ENCODE results near the gene ABCA13.
"Not testable (repeated sequence)": the region's sequence is repeated elsewhere in the genome, so short reads cannot be mapped to it uniquely, and the experiment has no call there.

The ABCA13 gene

GRCh38 chr7:48176356-48176893, 5.2 kb downstream of the ABCA13 start:
- DNase-seq (ENCODE audit: low spot score), result no peak

GRCh38 chr7:48177271-48177670, 6.0 kb downstream of the ABCA13 start:
- no peak for DNase-seq (ENCODE audit: low spot score)

GRCh38 chr7:48179496-48180030, 8.3 kb downstream of the ABCA13 start:
- DNase-seq (ENCODE audit: low spot score), result no peak

GRCh38 chr7:48180981-48181380, 9.7 kb downstream of the ABCA13 start:
- no peak for DNase-seq (ENCODE audit: low spot score)

GRCh38 chr7:48182718-48183369, 11.6 kb downstream of the ABCA13 start:
- DNase-seq (ENCODE audit: low spot score), result no peak

GRCh38 chr7:48183370-48183743, 12.1 kb downstream of the ABCA13 start:
- no peak for DNase-seq (ENCODE audit: low spot score)

GRCh38 chr7:48183965-48184364, 12.7 kb downstream of the ABCA13 start:
- no peak for DNase-seq (ENCODE audit: low spot score)

- no peak for DNase-seq (ENCODE audit: low spot score)
Observed at GRCh38 chr7:48188776-48189520, 17.7 kb downstream of the ABCA13 start.

- no peak for DNase-seq (ENCODE audit: low spot score)
Observed at GRCh38 chr7:48192996-48193395, 21.7 kb downstream of the ABCA13 start.

GRCh38 chr7:48193421-48193820, 22.2 kb downstream of the ABCA13 start:
- no peak for DNase-seq (ENCODE audit: low spot score)

GRCh38 chr7:48200946-48201589, 29.8 kb downstream of the ABCA13 start:
- not testable (repeated sequence) for DNase-seq (ENCODE audit: low spot score)

GRCh38 chr7:48202916-48203315, 31.7 kb downstream of the ABCA13 start:
- DNase-seq (ENCODE audit: low spot score), result not testable (repeated sequence)

GRCh38 chr7:48207155-48207675, 36.0 kb downstream of the ABCA13 start:
- no peak for DNase-seq (ENCODE audit: low spot score)

GRCh38 chr7:48209004-48209600, 37.8 kb downstream of the ABCA13 start:
- DNase-seq (ENCODE audit: low spot score), result no peak

GRCh38 chr7:48213226-48213625, 42.0 kb downstream of the ABCA13 start:
- DNase-seq (ENCODE audit: low spot score), result no peak

- no peak for DNase-seq (ENCODE audit: low spot score)
Observed at GRCh38 chr7:48217266-48217665, 46.0 kb downstream of the ABCA13 start.

- no peak for DNase-seq (ENCODE audit: low spot score)
Observed at GRCh38 chr7:48217753-48218152, 46.5 kb downstream of the ABCA13 start.

GRCh38 chr7:48224042-48224441, 52.8 kb downstream of the ABCA13 start:
- no peak for DNase-seq (ENCODE audit: low spot score)

GRCh38 chr7:48225101-48225500, 53.8 kb downstream of the ABCA13 start:
- no peak for DNase-seq (ENCODE audit: low spot score)

GRCh38 chr7:48237354-48237753, 66.1 kb downstream of the ABCA13 start:
- DNase-seq (ENCODE audit: low spot score), result no peak

- DNase-seq (ENCODE audit: low spot score), result no peak
Observed at GRCh38 chr7:48242846-48243245, 71.6 kb downstream of the ABCA13 start.

GRCh38 chr7:48244864-48245271, 73.6 kb downstream of the ABCA13 start:
- no peak for DNase-seq (ENCODE audit: low spot score)

Measured in CD4-positive, alpha-beta T cell treated with Interleukin-2 at 100 ng/mL for 4 hours (primary cell).